ENCODE results near the gene EPN3. TPM values are rescaled to one million over a fixed set of nuclear protein-coding genes. Genes with fewer than 3 reads are reported as not detected.

EPN3 gene
- total RNA-seq, 4 donors from 2014 or later: 30.3 to 110 (median 78.5) TPM

DNA sequence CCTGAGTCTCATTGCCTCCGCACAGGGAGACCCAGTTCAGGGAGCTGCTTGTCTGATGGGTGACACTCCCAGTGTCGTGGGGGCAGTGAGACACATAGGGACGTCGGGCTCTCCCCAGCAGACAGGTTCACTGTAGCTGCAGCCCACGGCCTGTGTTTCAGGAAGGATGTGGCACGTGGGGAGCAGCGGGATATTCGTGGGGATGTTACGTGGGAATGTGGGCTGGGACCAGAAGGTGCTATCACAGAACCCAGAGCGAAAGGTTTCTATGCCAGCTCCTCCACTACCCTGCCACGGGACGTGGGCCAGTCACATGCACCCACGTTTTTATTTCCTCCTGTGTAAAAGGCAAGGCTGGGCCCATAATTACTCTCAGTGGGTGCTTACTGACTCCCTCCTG is 44.3 kb downstream of the EPN3 start:
- Histone ChIP-seq H3K27ac (no peak overlapping the region), H3K27me3 (peaks cover 9% of the 10 kb centered on the region), H3K36me3 (no peaks in the 10 kb centered on the region), H3K4me1 (no peaks in the 10 kb centered on the region), H3K9me3 (no peaks in the 10 kb centered on the region), H3K4me3 (no peak overlapping the region)
- DNase-seq (ENCODE audit: low spot score in 2 of 2): no peak
- TF ChIP-seq POLR2AphosphoS5 (IDR thresholded peaks at IDR 0.05) (no peak), POLR2A (IDR thresholded peaks at IDR 0.05) (no peak), EP300 (IDR thresholded peaks at IDR 0.05) (no peak), CTCF (IDR thresholded peaks at IDR 0.05) (no peak)
- WGBS: 80% methylated on average over 13 of the region's 13 CpGs

DNA sequence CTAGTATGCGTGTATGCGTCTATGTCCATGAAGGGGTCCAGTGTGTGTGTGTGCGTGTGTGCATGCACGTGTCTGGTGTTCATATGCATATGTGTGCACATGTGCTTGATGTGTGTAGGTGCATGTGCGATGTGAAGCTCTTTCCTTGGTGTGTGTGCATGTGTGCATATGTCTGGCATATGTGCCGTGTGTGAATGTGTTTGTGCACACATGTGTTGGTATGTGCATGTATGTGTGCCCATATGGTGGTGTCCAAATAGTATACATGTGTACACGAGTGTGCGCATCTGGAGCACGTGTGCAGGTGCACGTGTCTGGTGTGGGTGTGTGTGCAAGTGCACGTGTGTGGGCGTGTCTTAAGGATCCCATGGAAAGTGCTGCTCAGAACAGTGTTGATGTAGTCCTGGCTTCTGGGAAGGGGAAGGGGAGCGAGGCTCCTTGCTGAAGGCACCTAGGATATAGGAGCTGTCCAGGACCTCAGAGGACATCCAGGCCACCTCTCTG is 45.0 kb downstream of the EPN3 start:
- Histone ChIP-seq H3K36me3 (no peaks in the 10 kb centered on the region), H3K27me3 (peaks cover 9% of the 10 kb centered on the region), H3K9me3 (no peaks in the 10 kb centered on the region), H3K4me3 (no peak overlapping the region), H3K4me1 (no peaks in the 10 kb centered on the region), H3K27ac (no peak overlapping the region)
- TF ChIP-seq POLR2AphosphoS5 (IDR thresholded peaks at IDR 0.05) (no peak), POLR2A (IDR thresholded peaks at IDR 0.05) (no peak), EP300 (IDR thresholded peaks at IDR 0.05) (no peak), CTCF (IDR thresholded peaks at IDR 0.05) (no peak)
- 88% methylated on average over 13 of the region's 13 CpGs for WGBS
- no peak for DNase-seq (ENCODE audit: low spot score in 2 of 2)

- DNase-seq (ENCODE audit: low spot score in 2 of 2): no peak
- H3K4me3 ChIP-seq: no peak overlapping the region
- TF ChIP-seq POLR2AphosphoS5 (IDR thresholded peaks at IDR 0.05) (no peak), CTCF (IDR thresholded peaks at IDR 0.05) (no peak), EP300 (IDR thresholded peaks at IDR 0.05) (no peak), POLR2A (IDR thresholded peaks at IDR 0.05) (no peak)
- no peaks in the 10 kb centered on the region for H3K9me3 ChIP-seq
- H3K27ac ChIP-seq: no peak overlapping the region
- WGBS: no CpG with 5 or more reads among the region's 16 CpGs
- peaks cover 9% of the 10 kb centered on the region for H3K27me3 ChIP-seq
- H3K36me3 ChIP-seq: no peaks in the 10 kb centered on the region
- H3K4me1 ChIP-seq: no peaks in the 10 kb centered on the region
Measured at GRCh38 chr17:50578173-50578572, 45.6 kb downstream of the EPN3 start.

GRCh38 chr17:50579399-50579798 is 46.9 kb downstream of the EPN3 start:
- DNase-seq (ENCODE audit: low spot score in 2 of 2): no peak
- TF ChIP-seq POLR2A (IDR thresholded peaks at IDR 0.05) (no peak), CTCF (IDR thresholded peaks at IDR 0.05) (no peak), POLR2AphosphoS5 (IDR thresholded peaks at IDR 0.05) (no peak), EP300 (IDR thresholded peaks at IDR 0.05) (no peak)
- Histone ChIP-seq H3K27ac (no peak overlapping the region), H3K4me3 (no peak overlapping the region), H3K4me1 (no peaks in the 10 kb centered on the region), H3K36me3 (no peaks in the 10 kb centered on the region), H3K9me3 (no peaks in the 10 kb centered on the region), H3K27me3 (peaks cover 9% of the 10 kb centered on the region)
- WGBS: 87% methylated on average over 4 of the region's 7 CpGs

GRCh38 chr17:50580646-50581045 is 48.1 kb downstream of the EPN3 start:
- H3K9me3 ChIP-seq: no peaks in the 10 kb centered on the region
- H3K27me3 ChIP-seq: peaks cover 9% of the 10 kb centered on the region
- no peaks in the 10 kb centered on the region for H3K4me1 ChIP-seq
- H3K27ac ChIP-seq: no peak overlapping the region
- 92% methylated on average over 7 of the region's 9 CpGs for WGBS
- TF ChIP-seq EP300 (IDR thresholded peaks at IDR 0.05) (no peak), POLR2AphosphoS5 (IDR thresholded peaks at IDR 0.05) (no peak), CTCF (IDR thresholded peaks at IDR 0.05) (no peak), POLR2A (IDR thresholded peaks at IDR 0.05) (no peak)
- H3K36me3 ChIP-seq: no peaks in the 10 kb centered on the region
- no peak for DNase-seq (ENCODE audit: low spot score in 2 of 2)
- H3K4me3 ChIP-seq: no peak overlapping the region

All from suprapubic skin (tissue), 4 donors.